ENCODE measurements around the gene MX2.
"Not testable (repeated sequence)": the region's sequence is repeated elsewhere in the genome, so short reads cannot be mapped to it uniquely, and the experiment has no call there.

The MX2 gene

DNA sequence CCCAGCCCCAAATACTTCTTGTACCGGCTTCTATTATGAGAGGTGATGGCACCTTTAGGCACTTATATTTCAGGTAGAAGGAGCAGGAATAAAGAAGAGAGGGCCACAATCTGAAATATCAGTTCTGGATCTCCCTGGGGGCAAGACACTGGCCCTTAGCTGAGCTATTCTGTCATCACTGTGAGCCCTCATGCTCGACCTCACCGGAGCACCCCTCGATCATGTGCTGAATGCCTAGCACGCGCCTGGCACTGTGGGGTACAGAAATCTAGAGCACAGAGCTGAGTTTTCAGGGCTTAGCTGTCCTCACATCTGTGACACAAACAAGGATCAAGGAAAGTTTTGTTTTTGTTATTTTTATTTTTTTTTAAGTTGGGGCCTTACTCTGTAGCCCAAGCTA, 56.6 kb downstream of the MX2 start:
- DNase-seq: no peak

DNA sequence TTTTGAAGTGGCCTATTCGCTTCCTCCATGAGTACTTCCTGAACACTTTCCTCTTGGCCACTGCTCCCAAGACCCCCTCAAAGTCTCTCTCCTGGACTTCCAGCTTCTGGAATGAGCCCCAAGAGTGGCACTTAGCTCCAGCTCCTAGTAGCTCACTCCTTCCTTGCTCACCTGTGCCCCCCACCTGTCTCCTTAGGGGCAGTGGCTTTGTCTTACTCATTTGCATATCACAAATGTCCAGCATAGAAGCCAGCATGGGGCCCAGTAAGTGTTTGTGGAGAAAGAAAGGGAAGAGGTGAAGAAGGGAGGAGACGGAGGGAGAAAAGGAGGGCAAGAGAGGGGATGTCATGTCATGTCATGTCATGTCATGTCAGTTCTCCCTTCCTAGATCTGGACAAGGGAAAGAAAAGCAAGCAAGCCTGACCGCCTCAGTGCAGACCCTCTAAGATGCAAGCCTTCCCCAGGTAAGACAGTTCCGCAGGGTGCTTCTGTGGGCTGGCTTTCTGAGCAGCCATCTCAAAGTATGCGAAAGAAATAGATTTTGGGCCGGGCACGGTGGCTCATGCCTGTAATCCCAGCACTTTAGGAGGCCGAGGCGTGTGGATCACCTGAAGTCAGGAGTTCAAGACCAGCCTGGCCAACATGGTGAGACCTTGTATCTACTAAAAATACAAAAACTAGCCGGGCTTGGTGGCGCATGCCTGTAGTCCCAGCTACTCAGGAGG, 57.3 kb downstream of the MX2 start:
- no peak for DNase-seq

DNA sequence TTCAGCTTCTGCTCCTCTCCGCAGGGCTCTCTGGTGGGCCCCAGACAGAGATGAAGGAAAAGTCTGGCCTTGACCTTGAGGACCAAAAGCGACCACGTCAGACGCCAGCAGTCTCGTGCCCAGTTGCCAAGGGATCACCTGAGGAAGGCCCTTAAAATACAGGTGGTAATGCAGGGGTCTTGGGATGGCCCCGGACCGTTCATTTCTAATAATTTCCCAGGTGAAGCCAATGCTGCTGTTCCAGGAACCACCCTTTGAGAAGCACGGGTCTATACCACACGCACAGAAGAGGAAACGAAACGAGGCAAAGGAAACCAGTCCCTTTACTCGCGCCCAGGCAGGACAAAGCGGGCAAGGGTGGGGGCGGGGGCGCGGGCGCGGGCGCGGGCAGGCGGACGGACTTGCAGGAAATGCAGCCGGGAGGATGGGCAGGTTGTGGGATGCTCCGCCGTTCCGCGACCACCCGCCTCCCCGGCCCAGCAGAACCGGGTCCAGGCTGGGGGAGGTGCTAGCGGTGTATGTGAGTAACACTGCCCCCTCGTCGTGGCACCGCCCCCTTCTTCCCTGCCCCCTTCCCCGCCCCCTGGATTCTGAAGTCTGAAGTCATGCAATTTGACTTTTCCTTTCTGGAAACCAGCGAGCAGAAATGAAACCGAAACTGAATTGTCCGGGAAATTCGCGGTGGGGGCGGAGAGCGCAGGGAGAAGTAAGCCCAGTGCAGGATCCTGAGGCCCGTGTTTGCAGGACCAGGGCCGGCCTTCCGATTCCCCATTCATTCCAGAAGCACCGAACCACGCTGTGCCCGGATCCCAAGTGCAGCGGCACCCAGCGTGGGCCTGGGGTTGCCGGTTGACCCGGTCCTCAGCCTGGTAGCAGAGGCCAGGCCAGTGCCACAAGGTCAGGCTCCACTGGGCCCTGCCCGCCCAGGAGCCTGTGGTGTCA, 58.4 kb downstream of the MX2 start:
- peak; percentile 62 to 68 for DNase-seq

DNA sequence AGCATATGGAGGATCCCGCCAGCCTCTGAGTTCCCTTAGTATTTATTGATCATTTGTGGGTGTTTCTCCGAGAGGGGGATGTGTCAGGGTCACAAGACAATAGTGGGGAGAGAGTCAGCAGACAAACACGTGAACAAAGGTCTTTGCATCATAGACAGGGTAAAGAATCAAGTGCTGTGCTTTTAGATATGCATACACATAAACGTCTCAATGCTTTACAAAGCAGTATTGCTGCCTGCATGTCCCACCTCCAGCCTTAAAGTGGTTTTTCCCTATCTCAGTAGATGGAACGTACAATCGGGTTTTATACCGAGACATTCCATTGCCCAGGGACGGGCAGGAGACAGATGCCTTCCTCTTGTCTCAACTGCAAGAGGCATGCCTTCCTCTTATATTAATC, 59.2 kb downstream of the MX2 start:
- DNase-seq: not testable (repeated sequence)

DNA sequence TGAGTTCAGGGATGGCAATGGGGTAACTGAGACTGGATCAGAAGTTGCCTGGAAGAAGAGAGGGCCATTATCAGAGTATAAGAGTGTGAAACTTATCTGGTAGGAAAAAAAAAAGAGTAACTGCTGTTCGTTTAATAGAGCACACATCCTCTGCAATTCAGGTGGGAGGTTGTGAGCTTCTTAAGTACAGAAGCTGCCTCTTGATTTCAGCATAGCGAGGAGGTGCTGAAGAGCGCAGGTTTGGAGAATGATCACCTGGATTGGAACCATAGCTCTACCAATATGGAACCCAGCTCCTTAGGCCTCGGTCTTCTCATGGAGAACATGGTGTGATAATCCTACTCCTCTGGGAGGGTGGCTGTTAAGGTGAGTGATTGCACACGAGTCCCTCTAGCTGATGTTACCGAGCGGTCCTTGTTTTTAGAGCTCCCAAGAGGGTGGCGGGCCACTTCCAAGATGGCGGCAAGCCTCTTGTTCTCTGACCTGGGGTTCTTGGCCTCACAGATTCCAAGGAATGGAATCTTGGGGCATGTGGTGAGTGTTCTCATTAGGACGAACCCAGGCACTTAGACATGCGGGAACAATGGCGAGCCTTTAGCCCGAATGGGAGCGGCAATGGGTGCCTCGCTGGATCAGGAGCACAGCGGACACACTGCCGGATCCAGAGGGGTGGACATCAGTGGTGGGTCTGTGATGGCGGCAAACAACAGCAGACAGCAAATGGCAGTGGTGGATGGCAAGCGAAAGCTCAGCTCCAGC, 60.9 kb downstream of the MX2 start:
- no peak for DNase-seq

DNA sequence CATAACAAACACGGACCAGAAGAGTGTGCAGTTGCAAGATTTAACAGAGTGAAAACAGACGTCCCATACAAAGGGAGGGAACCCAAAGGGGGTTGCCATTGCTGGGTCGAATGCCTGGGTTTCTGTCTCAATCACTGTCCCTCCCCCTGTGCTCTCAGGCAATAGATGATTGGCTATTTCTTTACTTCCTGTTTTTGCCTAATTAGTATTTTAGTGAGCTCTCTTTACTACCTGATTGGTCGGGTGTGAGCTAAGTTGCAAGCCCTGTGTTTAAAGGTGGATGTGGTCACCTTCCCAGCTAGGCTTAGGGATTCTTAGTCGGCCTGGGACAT, 61.4 kb downstream of the MX2 start:
- DNase-seq: peak in 1 of 2 donors; percentile 19

DNA sequence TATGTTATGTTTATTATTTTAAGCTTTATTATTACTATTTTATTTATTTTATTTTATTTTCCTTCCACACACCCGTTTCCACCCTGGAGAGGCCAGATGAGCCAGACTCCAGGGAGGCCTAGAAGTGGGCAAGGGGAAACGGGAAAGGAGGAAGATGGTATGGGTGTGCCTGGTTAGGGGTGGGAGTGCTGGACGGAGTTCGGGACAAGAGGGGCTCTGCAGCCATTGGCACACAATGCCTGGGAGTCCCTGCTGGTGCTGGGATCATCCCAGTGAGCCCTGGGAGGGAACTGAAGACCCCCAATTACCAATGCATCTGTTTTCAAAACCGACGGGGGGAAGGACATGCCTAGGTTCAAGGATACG, 63.7 kb downstream of the MX2 start:
- DNase-seq: no peak

DNA sequence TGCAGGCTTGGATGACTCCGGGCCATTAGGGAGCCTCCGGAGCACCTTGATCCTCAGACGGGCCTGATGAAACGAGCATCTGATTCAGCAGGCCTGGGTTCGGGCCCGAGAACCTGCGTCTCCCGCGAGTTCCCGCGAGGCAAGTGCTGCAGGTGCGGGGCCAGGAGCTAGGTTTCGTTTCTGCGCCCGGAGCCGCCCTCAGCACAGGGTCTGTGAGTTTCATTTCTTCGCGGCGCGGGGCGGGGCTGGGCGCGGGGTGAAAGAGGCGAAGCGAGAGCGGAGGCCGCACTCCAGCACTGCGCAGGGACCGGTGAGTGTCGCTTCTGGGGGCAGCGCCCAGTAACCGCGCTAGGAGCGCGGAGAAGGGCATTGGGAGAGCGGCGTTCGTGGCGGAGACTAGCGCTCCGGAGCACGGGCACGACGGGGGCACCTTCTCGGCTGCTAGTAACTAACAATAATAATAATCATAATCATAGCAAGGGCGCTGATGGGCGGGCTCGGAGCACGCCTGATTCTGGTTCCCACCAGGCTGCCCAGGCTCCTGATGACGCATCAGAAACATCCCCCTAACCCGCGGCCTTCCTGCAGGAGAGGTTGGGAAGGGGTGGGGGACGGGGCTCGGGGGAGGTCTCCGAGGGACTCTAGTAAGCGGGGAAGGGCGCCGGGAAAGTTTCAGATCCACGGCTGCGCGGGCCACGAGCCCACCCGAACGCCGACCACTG, 64.3 kb downstream of the MX2 start, which contains the start of gene MX1:
MX1 (plus strand) TSS at position 286 of the 722 bp plus-strand sequence. CDS start 5,832 bp downstream, outside the sequence.
- DNase-seq: peak; percentile 86 to 87

DNA sequence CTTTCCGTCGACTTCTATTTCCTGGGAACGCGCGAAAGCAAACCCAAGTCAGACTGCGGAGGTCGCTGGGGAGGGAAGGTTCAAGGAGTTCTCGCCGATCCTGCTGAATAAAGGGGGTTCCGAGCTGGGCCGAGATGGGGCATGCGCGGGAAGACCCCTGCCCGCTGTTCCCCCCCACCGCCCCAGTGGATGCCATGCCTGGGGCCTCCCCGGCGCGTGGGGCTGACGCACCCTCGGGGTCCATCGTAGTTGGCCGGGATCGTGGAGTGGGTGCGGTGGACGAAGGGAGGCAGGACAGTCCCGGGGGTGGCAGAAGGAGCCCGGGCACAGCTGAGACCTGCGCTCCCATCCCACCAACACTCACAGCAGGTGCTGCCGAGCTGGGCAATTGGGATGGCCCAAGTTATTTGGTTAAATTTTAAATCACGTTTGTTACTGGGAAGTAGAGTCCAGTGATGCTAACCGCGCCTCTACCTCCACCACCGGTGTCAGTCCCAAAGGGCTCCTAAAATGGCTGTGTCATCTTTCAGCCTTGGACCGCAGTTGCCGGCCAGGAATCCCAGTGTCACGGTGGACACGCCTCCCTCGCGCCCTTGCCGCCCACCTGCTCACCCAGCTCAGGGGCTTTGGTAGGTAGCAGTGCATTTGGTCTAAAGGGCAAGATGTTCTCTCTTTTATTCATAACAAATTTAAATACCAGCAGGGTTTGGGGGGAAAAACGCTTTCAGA, 65.0 kb downstream of the MX2 start:
- DNase-seq: no peak

DNA sequence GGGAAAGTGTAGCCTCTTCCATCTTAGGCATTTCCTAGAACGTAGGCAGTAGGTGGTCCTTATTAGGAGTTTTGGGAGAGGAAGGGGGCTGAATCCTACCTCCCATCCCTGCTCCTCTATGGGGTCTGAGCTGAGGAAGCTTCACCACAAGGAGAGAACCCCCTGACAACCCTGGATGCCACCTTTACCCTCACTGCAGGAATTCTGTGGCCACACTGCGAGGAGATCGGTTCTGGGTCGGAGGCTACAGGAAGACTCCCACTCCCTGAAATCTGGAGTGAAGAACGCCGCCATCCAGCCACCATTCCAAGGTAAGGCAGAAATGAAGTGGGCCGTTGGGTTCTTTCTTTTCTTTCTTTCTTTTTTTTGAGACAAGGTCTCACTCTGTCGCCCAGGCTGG, 65.7 kb downstream of the MX2 start:
- DNase-seq: no peak

DNA sequence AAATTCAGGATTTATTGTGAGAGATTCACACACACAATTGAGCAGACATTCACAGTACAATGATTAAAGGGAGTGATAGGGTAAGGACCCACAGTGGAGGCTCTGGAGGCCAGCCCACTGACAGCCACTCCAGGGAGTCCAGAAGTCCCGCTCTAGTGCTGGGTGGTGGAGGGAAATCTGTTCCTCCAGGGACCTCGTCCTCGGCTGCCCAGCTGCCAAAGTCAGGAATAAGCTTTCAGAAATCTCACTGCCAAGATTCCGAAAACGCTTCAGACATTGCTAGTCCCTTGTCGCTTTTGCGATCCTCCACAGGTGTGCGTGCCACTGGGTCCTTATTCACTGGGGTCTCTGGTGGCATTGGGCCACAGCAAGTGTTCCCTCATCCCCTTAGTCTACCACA, 66.5 kb downstream of the MX2 start:
- no peak for DNase-seq

DNA sequence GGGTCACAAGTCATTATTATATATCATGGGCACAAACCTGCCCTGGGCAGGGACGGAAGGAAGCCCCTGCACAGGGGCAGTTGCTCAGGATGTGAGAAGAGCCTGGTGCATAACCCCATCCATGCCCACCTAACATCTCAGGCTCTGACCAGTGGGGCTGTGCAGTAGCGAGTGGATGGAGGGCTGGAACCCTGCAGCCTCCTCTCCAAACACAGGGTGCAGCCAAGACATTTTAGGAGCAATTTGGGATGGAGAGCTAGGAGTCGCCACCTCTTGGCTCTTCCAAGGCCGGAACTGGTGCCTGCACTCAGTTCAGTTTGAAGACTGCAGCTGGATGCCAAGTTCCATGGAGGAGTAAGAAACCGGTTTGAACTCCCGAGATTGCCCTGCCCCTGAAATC, 67.0 kb downstream of the MX2 start:
- DNase-seq: no peak

DNA sequence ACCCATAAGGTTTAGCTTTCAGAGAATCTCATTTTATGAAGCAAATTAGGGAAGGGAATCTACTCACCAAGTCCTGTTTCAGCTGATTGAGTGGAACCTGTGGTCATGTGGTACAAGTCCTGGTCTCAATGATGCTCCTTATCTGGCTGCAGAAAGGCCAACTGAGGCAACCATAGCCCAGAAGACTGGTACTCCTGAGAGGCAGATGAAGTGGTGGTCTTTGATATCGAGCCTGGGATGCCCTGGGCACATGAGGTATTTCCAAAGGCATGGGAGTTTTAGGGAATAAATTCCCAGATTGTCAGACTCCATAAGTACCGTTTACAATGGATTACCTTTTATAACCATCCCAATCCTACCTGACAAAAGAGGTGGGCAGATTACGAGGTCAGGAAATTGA, 67.5 kb downstream of the MX2 start:
- DNase-seq: no peak

DNA sequence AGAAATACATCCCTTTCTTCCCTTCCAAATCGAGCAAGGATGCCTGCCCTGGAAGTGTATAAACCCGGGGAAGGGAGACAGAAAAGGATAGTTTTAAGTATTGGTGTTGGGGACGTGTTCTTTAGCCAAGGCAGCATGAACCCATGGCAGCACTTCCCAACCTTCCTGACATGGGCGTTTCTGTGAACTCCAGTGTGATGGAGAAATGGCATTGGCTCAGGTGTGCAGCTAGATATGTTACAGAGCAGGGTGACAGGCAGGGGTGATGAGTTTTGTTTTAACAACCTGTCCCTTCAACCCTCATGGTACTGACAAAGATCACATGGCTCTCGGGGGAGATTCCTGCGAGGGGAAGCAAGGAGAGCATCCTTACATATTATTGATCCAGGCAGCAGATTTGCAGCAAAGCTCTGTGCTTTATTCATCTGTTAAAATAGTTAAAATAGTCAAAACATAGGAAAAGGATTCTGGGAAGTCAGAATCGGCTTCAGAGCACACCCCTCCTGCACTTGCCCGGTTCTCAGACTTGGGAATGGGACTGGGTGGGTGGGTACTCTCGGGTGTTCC, 68.2 kb downstream of the MX2 start:
- DNase-seq: no peak

DNA sequence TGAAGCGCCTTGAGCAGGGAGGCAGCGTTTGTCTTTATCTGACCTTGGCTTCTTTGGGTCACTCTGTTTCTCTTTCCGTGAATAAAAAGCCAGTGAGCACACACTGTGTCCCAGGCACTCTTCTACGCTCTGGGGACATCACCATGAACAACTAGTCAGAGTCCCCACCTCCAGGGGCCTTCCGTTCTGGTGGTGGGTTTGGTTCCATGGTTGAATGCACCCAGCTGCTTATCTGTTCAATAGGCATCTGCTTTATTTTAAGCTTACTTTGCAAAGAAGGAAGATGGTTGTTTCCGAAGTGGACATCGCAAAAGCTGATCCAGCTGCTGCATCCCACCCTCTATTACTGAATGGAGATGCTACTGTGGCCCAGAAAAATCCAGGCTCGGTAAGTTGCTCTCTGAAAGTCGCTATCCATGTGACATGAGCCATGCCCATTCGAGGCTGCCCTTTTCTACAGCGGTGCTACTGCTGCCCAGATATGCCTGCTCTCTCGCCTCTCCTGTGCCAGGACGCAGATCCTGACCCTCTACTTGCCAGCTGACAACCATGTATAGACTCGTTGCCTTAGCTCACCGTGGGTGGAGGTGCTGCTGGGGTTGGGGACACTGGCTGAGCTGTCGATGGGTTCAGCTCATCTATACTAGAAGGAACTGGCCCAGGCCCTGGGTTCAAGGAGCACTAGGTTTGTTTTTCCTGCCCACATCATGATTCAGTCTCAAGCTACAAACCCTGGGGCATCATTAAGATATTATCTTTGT, 70.1 kb downstream of the MX2 start:
- peak in 1 of 2 donors; percentile 50 for DNase-seq

DNA sequence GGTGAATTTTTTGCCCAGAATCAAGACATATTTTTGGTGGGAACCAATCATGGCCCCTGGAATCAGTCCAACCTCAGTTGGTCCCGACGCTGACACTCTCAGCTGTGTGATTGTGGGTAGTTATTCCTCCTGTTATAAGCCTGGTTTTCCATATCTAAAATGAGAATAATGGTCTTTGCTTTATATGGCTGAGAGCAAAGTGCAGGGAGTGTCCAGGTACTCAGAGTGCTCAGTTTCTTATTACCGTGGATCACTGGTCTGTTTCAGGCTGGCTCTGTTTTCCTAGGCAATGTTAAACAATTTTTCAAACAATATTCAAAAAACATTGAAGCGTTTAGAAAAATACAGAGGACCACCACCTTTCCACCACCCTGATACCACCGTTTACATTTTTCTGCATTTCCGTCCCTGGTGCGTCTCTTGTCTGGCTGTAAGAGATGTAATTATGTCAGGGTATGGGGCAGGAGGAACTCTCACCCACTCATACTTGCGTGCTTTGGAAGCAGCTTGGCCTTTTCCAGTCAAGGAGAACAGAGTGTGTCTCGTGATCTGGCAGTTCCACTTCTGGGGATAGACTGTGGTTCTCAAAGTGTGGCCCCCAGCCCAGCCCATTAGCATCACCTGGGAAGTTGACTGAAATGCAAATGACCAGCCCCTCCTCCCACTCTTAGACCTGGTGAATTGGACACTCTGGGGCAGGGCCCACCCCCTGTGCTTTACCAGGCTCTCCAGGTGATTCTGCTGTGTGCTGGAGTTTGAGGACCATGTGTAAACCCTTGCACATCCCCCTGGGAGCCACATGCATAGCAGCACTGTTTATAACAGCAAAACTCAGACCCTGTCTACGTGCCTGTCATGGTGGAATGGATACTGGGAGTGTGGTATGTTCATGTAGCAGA, 71.0 kb downstream of the MX2 start:
- DNase-seq: no peak

DNA sequence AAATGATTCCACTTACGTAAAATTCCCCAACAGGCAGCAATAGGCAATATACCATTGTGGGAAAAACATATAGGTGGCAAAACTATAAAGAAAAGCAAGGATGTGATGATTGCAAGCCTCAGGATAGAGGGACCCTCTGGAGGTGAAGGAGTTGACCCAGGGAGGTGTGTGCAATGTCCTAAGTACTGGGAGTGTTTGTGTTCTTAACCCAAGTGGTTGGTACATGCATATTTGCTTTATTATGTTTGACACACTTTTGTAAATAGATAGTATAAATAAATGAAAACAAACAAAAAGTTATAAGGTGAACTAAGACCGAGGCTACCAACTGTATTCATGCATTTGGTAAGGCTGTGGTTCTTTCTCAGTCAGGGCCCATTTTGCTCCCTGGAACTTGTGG, 71.7 kb downstream of the MX2 start:
- DNase-seq: no peak

DNA sequence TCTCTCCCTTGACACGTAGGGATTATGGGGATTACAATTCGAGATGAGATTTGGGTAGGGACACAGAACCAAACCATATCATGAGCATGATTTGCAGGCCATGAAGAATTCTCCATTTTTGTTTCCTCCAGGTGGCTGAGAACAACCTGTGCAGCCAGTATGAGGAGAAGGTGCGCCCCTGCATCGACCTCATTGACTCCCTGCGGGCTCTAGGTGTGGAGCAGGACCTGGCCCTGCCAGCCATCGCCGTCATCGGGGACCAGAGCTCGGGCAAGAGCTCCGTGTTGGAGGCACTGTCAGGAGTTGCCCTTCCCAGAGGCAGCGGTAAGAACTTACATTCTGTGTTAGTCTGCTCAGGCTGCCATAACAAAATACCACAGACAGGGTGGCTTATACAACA, 73.9 kb downstream of the MX2 start:
- no peak for DNase-seq

DNA sequence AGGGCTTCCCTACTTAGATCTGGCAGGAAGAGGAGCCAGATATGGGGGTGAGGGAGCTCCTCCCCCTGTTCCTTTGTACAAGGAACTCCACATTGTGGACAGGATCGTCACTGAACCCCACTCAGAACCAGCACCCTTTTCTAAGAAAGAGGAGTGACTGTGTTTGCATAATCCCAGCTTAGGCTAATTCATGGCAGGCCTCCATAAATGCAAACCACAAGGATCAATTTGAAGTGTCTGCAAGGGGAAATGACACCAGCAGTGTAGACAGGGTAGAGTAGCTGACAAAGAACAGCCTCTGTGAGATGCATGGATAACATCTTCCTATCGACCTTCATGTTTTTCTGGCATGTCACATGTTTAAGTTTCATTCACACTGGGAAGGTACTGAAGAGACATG, 75.9 kb downstream of the MX2 start:
- no peak for DNase-seq

All from CD4-positive, alpha-beta T cell treated with Interleukin-4 for 1 hour (primary cell).